GM12873 (cell line): ENCODE results near the gene CDC42BPB.

ENCODE experiments used
- TF ChIP-seq, protein P1 (sequence below): IDR thresholded peaks from 2 replicates; pipeline ENCODE4 v1.5.1; 2012; ENCODE audit warnings: low read depth, mild to moderate bottlenecking, moderate library complexity, low read length, control low read depth; ENCODE audit not compliant: insufficient read depth; ENCODE audit errors: missing control alignments

The CDC42BPB gene

DNA sequence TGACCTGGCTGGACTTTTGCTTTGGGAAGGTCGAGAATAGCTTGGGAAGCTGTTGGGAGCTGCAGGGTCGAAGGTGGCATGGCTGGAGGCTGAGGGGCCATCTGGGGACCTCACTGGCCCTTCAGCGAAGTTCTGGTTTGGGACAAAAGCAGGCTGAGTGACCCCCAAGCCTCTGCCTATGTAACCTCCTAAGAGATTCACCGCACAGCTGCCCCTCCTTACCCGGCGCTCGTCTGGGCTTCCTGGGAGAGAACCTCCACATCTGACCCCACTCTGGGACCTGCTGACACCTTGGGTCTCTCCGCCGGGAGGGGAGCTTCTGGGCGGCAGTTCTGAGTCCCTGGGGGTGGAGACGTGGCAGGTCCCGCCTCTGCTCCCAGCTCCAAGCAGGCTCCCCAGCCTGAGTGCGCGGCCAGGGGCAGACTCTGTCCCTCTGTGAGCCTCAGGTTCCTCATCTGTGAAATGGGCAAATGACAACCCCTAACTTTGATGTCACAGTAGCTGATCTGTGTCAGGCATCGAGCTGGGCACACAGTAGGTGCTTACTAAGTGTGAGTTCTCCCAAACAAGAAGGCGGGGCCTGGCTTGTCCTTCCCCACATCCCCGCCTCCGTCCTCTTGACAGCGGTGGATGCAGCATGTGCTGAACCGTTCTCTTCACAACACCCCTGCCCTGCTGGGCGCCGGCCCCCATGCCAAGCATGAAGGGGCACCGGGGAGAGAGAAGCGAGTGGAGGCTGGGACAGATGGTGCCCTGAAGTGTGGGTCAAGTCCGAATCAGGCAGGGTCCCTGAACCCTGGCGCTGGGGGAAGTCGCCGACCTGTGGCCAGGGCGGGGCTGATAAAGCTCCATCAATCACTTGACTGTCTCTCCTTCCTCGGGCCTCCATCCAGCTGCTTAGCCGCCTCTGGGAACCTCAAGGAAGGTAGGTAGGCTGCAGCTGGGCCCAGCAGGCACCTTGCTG lies 40.9 kb upstream of the CDC42BPB start:
- TF ChIP-seq, protein P1, sequence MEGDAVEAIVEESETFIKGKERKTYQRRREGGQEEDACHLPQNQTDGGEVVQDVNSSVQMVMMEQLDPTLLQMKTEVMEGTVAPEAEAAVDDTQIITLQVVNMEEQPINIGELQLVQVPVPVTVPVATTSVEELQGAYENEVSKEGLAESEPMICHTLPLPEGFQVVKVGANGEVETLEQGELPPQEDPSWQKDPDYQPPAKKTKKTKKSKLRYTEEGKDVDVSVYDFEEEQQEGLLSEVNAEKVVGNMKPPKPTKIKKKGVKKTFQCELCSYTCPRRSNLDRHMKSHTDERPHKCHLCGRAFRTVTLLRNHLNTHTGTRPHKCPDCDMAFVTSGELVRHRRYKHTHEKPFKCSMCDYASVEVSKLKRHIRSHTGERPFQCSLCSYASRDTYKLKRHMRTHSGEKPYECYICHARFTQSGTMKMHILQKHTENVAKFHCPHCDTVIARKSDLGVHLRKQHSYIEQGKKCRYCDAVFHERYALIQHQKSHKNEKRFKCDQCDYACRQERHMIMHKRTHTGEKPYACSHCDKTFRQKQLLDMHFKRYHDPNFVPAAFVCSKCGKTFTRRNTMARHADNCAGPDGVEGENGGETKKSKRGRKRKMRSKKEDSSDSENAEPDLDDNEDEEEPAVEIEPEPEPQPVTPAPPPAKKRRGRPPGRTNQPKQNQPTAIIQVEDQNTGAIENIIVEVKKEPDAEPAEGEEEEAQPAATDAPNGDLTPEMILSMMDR = no peak

DNA sequence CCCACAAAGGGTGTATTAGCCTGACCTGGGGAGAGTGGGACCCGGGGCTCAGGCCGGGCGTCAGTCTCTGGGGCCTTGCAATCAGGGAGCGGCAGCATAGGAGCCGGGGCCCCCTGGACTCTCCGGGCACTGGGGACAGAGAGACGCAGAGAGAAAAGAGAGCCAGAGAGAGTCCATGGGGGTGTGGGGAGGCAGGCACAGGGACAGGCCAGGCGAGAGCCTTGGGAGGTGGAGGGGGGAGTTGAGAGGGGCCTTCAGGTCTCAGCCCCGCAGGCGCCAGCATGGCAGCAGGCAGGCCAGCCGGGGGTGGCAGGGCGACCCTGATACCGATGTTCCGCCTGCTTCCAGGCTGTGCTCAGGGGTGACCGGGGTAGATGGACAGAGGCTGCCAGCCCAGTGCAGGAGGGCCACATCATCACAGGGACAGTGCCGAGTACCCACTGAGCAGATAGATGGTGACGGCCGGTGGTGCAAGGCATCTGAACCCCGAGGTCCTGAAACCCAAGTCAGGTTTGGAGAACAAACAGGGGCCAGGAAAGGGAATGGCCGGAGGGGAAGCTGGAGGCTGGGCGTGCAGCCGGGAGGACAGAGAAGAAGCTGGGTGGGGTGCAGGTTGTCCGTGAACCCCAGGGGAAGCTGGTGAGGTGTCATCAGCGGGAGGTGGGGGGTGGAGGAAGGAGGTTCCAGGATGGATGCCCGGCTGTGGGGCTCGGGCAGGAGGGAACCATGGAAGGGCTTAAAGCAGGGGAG lies 40.1 kb upstream of the CDC42BPB start:
- TF ChIP-seq, protein P1 = no peak

DNA sequence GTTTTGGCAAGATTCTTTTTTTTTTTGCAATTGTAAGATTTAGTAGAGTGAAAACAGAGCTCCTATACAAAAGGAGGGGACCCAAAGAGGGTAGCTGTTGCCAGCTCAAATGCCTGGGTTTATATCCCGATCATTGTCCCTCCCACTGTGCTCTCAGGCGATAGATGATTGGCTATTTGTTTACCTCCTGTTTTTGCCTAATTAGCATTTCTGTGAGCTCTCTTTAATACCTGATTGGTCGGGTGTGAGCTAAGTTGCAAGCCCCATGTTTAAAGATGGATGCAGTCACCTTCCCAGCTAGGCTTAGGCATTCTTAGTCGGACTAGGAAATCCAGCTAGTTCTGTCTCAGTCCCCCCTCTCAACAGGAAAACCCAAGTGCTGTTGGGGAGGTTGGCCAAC lies 39.0 kb upstream of the CDC42BPB start:
- TF ChIP-seq, protein P1 = no peak

DNA sequence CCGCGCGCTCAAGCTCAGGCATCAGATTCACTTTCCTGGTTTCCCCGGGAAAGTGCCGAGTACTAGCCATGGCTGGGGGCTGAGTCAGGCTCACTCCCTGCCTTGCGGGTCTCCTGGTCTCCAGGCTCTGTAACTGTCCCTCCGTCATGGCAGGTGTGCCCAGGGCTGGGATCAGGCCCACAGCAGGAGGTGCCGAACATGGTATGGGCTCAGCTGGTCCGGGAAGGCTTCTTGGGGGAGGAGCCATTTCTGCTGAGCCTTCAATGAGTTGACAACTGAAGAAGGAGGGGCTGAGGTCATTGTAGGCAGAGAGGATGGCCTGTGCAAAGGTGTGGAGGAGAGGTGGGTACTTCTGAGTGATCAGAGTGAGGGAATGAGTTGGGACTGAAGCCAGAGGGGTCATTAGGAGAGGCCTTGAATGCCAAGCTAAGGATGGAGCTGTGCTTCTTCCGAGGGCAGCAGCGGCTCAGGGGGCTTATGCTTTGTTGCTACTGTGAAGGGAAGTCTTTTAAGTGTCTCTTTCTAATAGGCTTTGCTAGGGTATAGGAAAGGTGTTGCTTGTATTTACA lies 37.9 kb upstream of the CDC42BPB start:
- TF ChIP-seq, protein P1 = no peak

DNA sequence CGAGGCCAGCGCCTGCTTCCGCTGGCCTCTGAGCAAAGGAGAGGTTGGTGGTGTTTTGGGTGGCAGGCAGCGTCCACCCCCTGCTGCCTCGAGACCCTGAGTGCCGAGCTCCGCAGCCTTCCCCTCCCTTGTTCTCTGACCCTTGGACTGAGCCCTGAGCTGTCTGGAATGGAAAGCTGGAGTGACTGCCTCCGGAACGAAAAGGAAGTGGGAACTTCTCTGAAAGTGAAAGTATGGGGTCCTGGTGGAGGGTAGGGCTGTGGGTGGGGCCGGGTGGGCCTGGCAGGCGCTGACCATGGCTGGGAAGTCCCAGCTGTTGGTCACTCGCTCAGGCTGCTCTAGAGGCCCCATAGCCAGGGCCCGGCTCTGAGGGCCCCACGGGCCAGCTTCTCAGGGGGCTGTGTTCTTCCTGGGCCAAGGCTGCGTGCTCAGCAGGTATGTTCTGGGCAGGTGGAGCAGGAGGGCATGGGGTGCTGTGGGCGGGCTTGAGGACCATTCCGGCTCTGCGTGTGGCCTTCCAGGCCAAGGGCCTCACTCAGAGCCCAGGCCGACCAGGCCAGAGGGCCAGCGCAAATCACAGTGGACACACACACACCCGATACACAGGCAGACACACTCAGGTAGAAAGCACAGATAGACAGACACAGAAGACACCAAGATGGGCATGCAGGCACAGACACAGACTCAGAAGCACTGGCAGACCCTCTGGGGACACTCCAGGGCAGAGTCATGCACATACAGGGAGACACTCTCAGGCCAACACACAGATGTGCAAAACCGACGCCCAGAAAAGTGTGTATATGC lies 37.3 kb upstream of the CDC42BPB start, which contains the start of gene EXOC3L4:
Gene EXOC3L4 (plus strand): TSS at position 320 of the 804 bp plus-strand sequence. CDS start 5,495 bp downstream, outside the sequence.
- TF ChIP-seq, protein P1 = no peak

DNA sequence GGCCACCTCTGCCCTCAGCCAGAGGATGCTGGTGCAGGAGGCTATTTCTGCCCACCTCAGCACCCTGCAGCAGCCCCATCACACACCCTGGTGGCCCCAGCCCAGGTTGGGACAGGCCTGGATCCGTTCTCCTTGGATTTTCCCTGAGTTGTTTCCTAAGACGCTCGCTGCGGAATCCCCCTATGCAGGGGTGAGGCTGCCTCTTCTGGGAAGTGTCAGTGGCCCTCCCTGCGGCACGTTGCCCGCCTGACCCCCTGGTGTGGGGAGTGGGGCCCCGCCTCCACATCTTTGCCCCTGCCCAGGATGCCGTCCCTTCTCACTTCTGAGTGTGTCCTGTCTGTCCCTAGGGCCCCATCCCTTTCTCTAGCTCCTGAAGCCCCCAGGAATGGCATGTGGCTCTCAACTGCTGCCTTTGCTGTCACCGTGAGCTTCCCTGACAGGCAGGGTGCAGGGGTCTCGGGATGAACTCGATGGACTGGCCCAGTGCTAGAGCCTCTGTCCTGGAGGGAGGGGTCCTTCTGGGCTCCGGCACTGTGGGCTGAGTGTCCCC lies 36.6 kb upstream of the CDC42BPB start:
- TF ChIP-seq, protein P1 = no peak
